MCF 10A (cell line): ENCODE measurements around the gene TOMM7. TPM values are rescaled to one million over a fixed set of nuclear protein-coding genes. Genes with fewer than 3 reads are reported as not detected.
"Not testable (repeated sequence)": the region's sequence is repeated elsewhere in the genome, so short reads cannot be mapped to it uniquely, and the experiment has no call there.

Experiments used
- BruUV-seq: library from RNA; stranded (reverse); fragments of 400-500 nt; replicated peaks from 2 replicates; lab custom pipeline; 2021; lab: Mats Ljungman, UMichigan
- CTCF ChIA-PET: fragments of 300-600 bp; sonication (Branson Sonifier 250); formaldehyde crosslinking; extraction: SDS; loops from one replicate; lab custom pipeline; 2021; ENCODE audit warnings: antibody characterized with exemption, inconsistent platforms; lab: Yijun Ruan, JAX
- POLR2A ChIA-PET: fragments of 300-600, 350-650 bp; sonication (Branson Sonifier 250); formaldehyde crosslinking; extraction: SDS; loops from one replicate; lab custom pipeline; 2020; ENCODE audit warnings: antibody characterized with exemption, inconsistent platforms; lab: Yijun Ruan, JAX
- DNase-seq: peaks from one replicate; pipeline ENCODE4 v3.0.0-alpha.2; 2018; ENCODE audit not compliant: unreplicated experiment
- H3K27ac Mint-ChIP-seq: one replicate; pipeline ENCODE4 v1.8.0; 2022; ENCODE audit warnings: mild to moderate bottlenecking, low read depth, mixed read lengths; ENCODE audit not compliant: unreplicated experiment
- H3K27me3 Mint-ChIP-seq: one replicate; pipeline ENCODE4 v1.8.0; 2022; ENCODE audit warnings: mixed read lengths; ENCODE audit not compliant: insufficient read depth, unreplicated experiment
- H3K36me3 Mint-ChIP-seq: one replicate; pipeline ENCODE4 v1.8.0; 2022; ENCODE audit warnings: mild to moderate bottlenecking, moderate library complexity, mixed read lengths; ENCODE audit not compliant: insufficient read depth, unreplicated experiment
- H3K4me1 Mint-ChIP-seq: one replicate; pipeline ENCODE4 v1.8.0; 2022; ENCODE audit warnings: mixed read lengths; ENCODE audit not compliant: insufficient read depth, unreplicated experiment
- H3K4me3 Mint-ChIP-seq: one replicate; pipeline ENCODE4 v1.8.0; 2022; ENCODE audit warnings: mild to moderate bottlenecking, moderate library complexity, mixed read lengths; ENCODE audit not compliant: unreplicated experiment
- H3K9me3 Mint-ChIP-seq: one replicate; pipeline ENCODE4 v1.8.0; 2022; ENCODE audit warnings: mixed read lengths; ENCODE audit not compliant: unreplicated experiment
- intact Hi-C: fragments of 100-400 bp; cut with micrococcal nuclease; formaldehyde crosslinking; loops from 2 replicates; pipeline ENCODE4 v1.14.1; 2022
- total RNA-seq: library from RNA; stranded (reverse); gene quantifications from 2 replicates; pipeline ENCODE4 v1.2.3, GENCODE V29; 2022
- TF ChIP-seq, protein P1 (sequence below): fragments of 200-600 bp; IDR thresholded peaks from one replicate; pipeline ENCODE4 v1.8.0; 2022; ENCODE audit warnings: antibody characterized with exemption, mild to moderate bottlenecking; ENCODE audit not compliant: unreplicated experiment

TOMM7 gene
- total RNA-seq, 1 experiment from 2014 or later, result 376 TPM

DNA sequence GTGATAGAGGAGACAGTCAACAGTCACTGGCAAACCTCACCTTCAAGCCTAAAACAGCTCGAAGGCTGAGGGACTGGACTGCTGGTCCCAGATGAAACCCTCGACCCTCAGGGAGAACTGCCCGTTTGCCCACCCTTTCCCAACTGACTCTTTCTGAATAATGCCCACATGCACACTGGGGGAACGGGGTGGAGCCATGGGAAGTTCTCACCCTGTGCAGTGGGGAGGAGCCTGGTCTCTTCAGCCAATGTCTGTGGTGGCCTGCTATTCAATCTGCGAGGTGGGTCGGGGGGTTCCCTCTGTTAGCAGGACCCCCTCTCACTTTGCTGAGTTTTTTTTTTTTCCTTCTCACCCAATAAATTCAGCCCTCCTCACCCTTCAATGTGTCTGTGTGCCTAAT is 14.5 kb downstream of the TOMM7 start:
- H3K4me1 Mint-ChIP-seq, result no peaks in the 10 kb centered on the region
- no peak overlapping the region for H3K27ac Mint-ChIP-seq
- ChIA-PET POLR2A (no interaction called here), CTCF (no interaction called here)
- no TSS peak for BruUV-seq
- H3K27me3 Mint-ChIP-seq, result no peaks in the 10 kb centered on the region
- DNase-seq, result no peak
- peaks cover 20% of the 10 kb centered on the region for H3K36me3 Mint-ChIP-seq
- no peaks in the 10 kb centered on the region for H3K9me3 Mint-ChIP-seq
- no peak overlapping the region for H3K4me3 Mint-ChIP-seq
- TF ChIP-seq, protein P1, sequence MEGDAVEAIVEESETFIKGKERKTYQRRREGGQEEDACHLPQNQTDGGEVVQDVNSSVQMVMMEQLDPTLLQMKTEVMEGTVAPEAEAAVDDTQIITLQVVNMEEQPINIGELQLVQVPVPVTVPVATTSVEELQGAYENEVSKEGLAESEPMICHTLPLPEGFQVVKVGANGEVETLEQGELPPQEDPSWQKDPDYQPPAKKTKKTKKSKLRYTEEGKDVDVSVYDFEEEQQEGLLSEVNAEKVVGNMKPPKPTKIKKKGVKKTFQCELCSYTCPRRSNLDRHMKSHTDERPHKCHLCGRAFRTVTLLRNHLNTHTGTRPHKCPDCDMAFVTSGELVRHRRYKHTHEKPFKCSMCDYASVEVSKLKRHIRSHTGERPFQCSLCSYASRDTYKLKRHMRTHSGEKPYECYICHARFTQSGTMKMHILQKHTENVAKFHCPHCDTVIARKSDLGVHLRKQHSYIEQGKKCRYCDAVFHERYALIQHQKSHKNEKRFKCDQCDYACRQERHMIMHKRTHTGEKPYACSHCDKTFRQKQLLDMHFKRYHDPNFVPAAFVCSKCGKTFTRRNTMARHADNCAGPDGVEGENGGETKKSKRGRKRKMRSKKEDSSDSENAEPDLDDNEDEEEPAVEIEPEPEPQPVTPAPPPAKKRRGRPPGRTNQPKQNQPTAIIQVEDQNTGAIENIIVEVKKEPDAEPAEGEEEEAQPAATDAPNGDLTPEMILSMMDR, result no peak
- intact Hi-C loops, result no loop called here

GRCh38 chr7:22806752-22807151 is 15.9 kb downstream of the TOMM7 start:
- no peaks in the 10 kb centered on the region for H3K27me3 Mint-ChIP-seq
- no peak overlapping the region for H3K4me3 Mint-ChIP-seq
- intact Hi-C loops, result no loop called here
- no peak for DNase-seq
- peaks cover 6% of the 10 kb centered on the region for H3K36me3 Mint-ChIP-seq
- POLR2A ChIA-PET, result no interaction called here
- H3K27ac Mint-ChIP-seq, result no peak overlapping the region
- CTCF ChIA-PET, result interaction anchor here (0.6 kb wide), 1 partner anchor 1486 kb away, joined by 3 read pairs; no protein-coding TSS in a partner anchor
- H3K4me1 Mint-ChIP-seq, result no peaks in the 10 kb centered on the region
- no peaks in the 10 kb centered on the region for H3K9me3 Mint-ChIP-seq
- TF ChIP-seq, protein P1, result no peak
- no TSS peak for BruUV-seq

GRCh38 chr7:22805227-22805626 is 17.4 kb downstream of the TOMM7 start:
- Mint-ChIP-seq H3K4me1 (no peaks in the 10 kb centered on the region), H3K9me3 (no peaks in the 10 kb centered on the region), H3K27ac (no peak overlapping the region), H3K36me3 (no peaks in the 10 kb centered on the region), H3K27me3 (no peaks in the 10 kb centered on the region), H3K4me3 (no peak overlapping the region)
- ChIA-PET CTCF (no interaction called here), POLR2A (no interaction called here)
- no TSS peak for BruUV-seq
- no peak for DNase-seq
- intact Hi-C loops, result no loop called here
- TF ChIP-seq, protein P1, result no peak

GRCh38 chr7:22802831-22803230 is 19.8 kb downstream of the TOMM7 start:
- H3K27me3 Mint-ChIP-seq, H3K4me1 Mint-ChIP-seq, H3K27ac Mint-ChIP-seq, intact Hi-C loops, BruUV-seq, H3K36me3 Mint-ChIP-seq, DNase-seq, H3K4me3 Mint-ChIP-seq, H3K9me3 Mint-ChIP-seq: not testable (repeated sequence)
- POLR2A ChIA-PET, result interaction anchor here (0.7 kb wide), 1 partner anchor 41 kb away, joined by 3 read pairs; no protein-coding TSS in a partner anchor
- CTCF ChIA-PET, result interaction anchor here (0.5 to 1.0 kb wide), 5 partner anchors 21 to 260 kb away, joined by 3 to 4 read pairs (median 3); no protein-coding TSS in a partner anchor

- intact Hi-C loops, result no loop called here
- TF ChIP-seq, protein P1, result no peak
- Mint-ChIP-seq H3K36me3 (no peaks in the 10 kb centered on the region), H3K4me3 (no peak overlapping the region), H3K27me3 (no peaks in the 10 kb centered on the region), H3K9me3 (no peaks in the 10 kb centered on the region), H3K4me1 (no peaks in the 10 kb centered on the region), H3K27ac (no peak overlapping the region)
- DNase-seq, result no peak
- POLR2A ChIA-PET, result interaction anchor here (0.7 kb wide), 1 partner anchor 40 kb away, joined by 3 read pairs; no protein-coding TSS in a partner anchor
- no TSS peak for BruUV-seq
- CTCF ChIA-PET, result interaction anchor here (0.5 to 1.0 kb wide), 5 partner anchors 20 to 261 kb away, joined by 3 to 4 read pairs (median 3); no protein-coding TSS in a partner anchor
Observed at GRCh38 chr7:22802426-22802825, 20.2 kb downstream of the TOMM7 start.
